Coronary artery (tissue), 2 donors: ENCODE results near the gene ABL1.
A peak's percentile ranks its signal among the peaks of the same experiment; 100 is the strongest.

Experiments used
- DNase-seq: peaks from one replicate; pipeline ENCODE4 v3.0.0-alpha.2; 2017; ENCODE audit warnings: low spot score
- H3K27ac ChIP-seq, 2 donors: fragments of 200-600 bp; sonication (generic); one replicate each; pipeline ENCODE4 v1.5.1; 2016 to 2019
- H3K4me3 ChIP-seq: fragments of 200-600 bp; sonication (generic); 2 replicates; pipeline ENCODE4 v1.5.1; 2016; ENCODE audit warnings: mild to moderate bottlenecking, moderate library complexity
- TF ChIP-seq, protein P1 (sequence below): fragments of 200-600 bp; sonication (generic); IDR thresholded peaks from one replicate; pipeline ENCODE4 v1.5.1; 2019; ENCODE audit warnings: antibody characterized with exemption

Gene ABL1

DNA sequence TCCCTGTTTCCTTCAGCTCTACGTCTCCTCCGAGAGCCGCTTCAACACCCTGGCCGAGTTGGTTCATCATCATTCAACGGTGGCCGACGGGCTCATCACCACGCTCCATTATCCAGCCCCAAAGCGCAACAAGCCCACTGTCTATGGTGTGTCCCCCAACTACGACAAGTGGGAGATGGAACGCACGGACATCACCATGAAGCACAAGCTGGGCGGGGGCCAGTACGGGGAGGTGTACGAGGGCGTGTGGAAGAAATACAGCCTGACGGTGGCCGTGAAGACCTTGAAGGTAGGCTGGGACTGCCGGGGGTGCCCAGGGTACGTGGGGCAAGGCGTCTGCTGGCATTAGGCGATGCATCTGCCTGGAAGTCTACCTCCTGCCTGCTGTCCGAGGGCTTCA is 27.7 kb downstream of the ABL1 start:
- peak; percentile 62 for DNase-seq
- no peak overlapping the region for H3K4me3 ChIP-seq
- H3K27ac ChIP-seq, result peak overlapping the region in 1 of 2 donors; percentile 56
- TF ChIP-seq, protein P1, sequence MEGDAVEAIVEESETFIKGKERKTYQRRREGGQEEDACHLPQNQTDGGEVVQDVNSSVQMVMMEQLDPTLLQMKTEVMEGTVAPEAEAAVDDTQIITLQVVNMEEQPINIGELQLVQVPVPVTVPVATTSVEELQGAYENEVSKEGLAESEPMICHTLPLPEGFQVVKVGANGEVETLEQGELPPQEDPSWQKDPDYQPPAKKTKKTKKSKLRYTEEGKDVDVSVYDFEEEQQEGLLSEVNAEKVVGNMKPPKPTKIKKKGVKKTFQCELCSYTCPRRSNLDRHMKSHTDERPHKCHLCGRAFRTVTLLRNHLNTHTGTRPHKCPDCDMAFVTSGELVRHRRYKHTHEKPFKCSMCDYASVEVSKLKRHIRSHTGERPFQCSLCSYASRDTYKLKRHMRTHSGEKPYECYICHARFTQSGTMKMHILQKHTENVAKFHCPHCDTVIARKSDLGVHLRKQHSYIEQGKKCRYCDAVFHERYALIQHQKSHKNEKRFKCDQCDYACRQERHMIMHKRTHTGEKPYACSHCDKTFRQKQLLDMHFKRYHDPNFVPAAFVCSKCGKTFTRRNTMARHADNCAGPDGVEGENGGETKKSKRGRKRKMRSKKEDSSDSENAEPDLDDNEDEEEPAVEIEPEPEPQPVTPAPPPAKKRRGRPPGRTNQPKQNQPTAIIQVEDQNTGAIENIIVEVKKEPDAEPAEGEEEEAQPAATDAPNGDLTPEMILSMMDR, result no peak

DNA sequence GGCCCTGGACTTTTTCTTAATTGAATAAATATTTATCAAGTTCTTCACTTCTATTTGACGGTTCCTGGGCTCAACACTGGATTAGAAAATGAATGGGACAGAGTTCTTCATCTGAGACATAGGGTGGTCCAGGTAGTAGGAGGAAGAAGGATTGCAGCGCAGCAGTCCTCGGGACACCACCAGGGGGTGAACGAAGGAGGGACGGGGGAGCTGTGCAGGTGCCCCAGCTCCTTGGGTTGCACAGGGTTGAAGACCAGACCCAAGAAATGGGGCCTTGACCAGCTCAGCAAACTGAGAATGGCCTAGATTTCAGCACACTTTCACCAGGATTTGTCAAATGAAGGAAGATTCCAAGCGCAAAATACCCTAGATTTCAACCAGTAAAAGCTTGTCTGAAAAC is 29.5 kb downstream of the ABL1 start:
- peak; percentile 45 for DNase-seq
- TF ChIP-seq, protein P1, result no peak
- Histone ChIP-seq H3K27ac (no peak overlapping the region), H3K4me3 (no peak overlapping the region)

DNA sequence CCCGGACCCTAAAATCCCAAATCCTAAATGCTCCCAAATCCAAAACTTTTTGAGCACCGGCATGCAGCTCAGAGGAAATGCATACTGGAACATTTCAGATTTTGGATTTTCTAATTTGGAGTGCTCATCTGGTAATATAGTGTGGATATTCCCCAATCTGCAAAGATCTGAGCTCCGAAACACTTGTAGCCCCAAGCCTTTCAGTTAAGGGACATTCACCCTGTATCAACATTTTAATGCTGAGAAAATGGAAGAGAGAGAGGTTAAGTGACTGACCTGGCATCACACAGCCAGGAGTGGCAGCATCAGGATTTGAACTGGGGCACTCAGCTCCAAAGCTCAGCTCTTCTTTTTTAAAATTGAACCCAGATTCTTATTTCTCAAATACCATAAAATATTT is 30.9 kb downstream of the ABL1 start:
- Histone ChIP-seq H3K27ac (no peak overlapping the region), H3K4me3 (no peak overlapping the region)
- no peak for DNase-seq
- TF ChIP-seq, protein P1, result no peak

DNA sequence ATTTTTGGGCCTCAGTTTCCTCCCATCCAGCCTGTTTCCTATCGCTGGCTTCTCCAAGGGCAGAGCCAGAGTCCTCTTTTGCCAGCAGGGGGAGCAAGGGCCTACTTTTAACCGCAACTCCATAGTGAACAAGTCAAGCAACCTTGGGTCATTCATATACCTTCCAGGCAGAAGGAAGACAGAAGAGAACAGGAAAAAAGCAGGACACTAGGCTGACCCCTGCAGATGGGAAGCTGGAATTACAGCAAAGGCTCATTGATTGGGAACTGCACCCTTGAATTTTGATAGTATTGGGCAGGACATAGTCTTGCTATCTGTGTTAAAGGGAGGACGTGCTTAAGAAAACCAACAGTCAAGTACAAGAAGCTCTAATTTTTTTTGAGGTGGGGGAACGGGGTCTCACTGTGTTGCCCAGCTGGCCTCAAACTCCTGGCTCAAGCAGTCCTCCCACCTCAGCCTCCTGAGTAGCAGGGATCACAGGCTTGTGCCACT is 31.5 kb downstream of the ABL1 start:
- Histone ChIP-seq H3K4me3 (no peak overlapping the region), H3K27ac (no peak overlapping the region)
- DNase-seq, result peak; percentile 73
- TF ChIP-seq, protein P1, result peak; percentile 72

DNA sequence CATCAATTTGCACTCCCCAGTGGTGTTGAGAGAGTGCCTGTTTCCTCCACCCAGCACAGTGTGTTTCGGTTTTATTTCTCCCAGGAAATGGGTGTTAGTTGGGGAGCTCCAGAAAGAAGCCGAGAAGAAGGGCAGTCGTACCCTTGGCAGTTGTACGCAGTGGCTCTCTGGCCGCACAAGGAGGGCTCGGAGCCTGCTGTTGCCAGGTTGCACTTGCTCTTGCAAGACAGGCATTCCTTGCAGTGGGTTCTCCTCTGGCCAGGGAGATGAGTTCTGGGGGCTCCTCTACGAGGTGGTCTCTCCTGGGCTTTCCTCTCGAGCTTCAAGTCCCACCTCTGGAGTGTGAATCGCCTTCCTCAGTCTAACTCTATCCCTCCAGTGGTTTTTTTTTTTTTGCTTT is 32.5 kb downstream of the ABL1 start:
- no peak for DNase-seq
- Histone ChIP-seq H3K27ac (peak overlapping the region in 1 of 2 donors; percentile 1), H3K4me3 (no peak overlapping the region)
- TF ChIP-seq, protein P1, result no peak

DNA sequence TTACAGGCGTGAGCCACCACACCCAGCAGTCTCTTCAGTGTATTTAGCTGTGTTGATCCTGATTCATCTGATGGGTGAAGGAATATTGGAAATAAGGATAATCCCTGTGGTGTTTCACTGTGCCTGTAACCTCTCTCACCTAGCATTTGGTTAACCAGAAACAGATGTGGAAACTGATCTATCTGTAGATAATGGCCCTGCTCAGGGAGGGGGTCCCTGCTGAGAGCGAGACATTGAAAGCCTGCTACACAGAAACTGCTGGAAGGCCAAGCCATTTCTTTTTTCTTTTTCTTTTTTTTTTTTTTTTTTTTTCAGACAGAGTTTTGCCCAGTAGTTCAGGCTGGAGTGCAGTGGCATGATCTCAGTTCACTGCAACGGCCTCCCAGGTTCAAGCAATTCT is 33.2 kb downstream of the ABL1 start:
- Histone ChIP-seq H3K4me3 (no peak overlapping the region), H3K27ac (no peak overlapping the region)
- TF ChIP-seq, protein P1, result no peak
- DNase-seq, result no peak

DNA sequence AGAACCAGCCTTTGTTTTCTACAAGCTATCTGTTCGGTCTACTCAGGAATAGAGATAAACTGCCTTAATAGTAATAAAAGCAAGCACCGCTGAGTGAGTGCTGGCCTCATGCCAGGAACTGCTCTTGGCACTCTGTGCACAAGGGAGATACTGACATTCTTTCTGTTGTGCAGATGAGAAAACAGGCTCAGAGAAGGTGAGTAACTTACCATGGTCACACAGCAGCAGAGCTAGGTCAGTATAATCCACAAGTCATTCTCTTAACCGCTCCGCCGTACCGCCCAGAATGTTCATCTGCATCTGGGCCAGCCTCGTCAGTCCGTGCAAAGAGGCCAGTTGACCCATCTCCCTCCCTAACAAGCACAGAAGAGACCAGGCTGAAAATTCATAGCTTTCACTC is 34.2 kb downstream of the ABL1 start:
- no peak overlapping the region for H3K4me3 ChIP-seq
- peak overlapping the region in 1 of 2 donors; percentile 11 for H3K27ac ChIP-seq
- TF ChIP-seq, protein P1, result no peak
- no peak for DNase-seq
